SK-N-SH (cell line): Measurements from ENCODE around the gene SETD9. TPM values are rescaled to one million over a fixed set of nuclear protein-coding genes. Genes with fewer than 3 reads are reported as not detected.

Experiments
- CTCF ChIA-PET: fragments of 300-600, 350-600 bp; formaldehyde crosslinking; extraction: SDS; loops from one replicate; lab custom pipeline; 2021; lab: Yijun Ruan, JAX
- POLR2A ChIA-PET: fragments of 350-600 bp; sonication (Branson Sonifier 250); formaldehyde crosslinking; extraction: SDS; loops from one replicate; lab custom pipeline; 2020; ENCODE audit warnings: antibody characterized with exemption, inconsistent platforms; lab: Yijun Ruan, JAX
- DNase-seq: peaks from one replicate; pipeline ENCODE4 v3.0.0; 2012
- H2AFZ ChIP-seq: fragments of 200-600 bp; sonication (generic); 2 replicates; pipeline ENCODE4 v1.8.1; 2016; ENCODE audit warnings: antibody characterized with exemption, mild to moderate bottlenecking, low read depth
- H3F3A ChIP-seq: fragments of 200-600 bp; sonication (generic); replicated peaks from 2 replicates; pipeline ENCODE3; 2016; ENCODE audit warnings: antibody characterized with exemption, mild to moderate bottlenecking; ENCODE audit not compliant: insufficient read depth
- H3K27ac ChIP-seq, 2 experiments: fragments of 200-500 bp in 1 of 2; fragments of 200-600 bp in 1 of 2; sonication (Bioruptor generic) in 1 of 2; sonication (generic), shearing (Covaris generic) in 1 of 2; 2 replicates each; pipeline versions ENCODE4 v1.5.1 to v1.6.1; 2014 to 2016; ENCODE audit warnings: low read depth in 2 of 2, inconsistent platforms in 1 of 2, low read length in 1 of 2, mild to moderate bottlenecking in 1 of 2, mixed read lengths in 1 of 2
- H3K27me3 ChIP-seq: fragments of 200-600 bp; sonication (generic), shearing (Covaris generic); 2 replicates; pipeline ENCODE4 v1.6.1; 2016; ENCODE audit warnings: mixed run types; ENCODE audit not compliant: insufficient read depth
- H3K36me3 ChIP-seq, 2 experiments: fragments of 200-500 bp in 1 of 2; fragments of 200-600 bp in 1 of 2; sonication (Bioruptor generic) in 1 of 2; sonication (generic) in 1 of 2; replicated peaks in 1 of 2; 2 replicates each; pipeline versions ENCODE3 to v1.5.1; 2014 to 2016; ENCODE audit warnings: low read length in 1 of 2, mild to moderate bottlenecking in 1 of 2; ENCODE audit not compliant: insufficient read depth in 2 of 2, control insufficient read depth in 1 of 2
- H3K4me1 ChIP-seq, 2 experiments: fragments of 200-500 bp in 1 of 2; fragments of 200-600 bp in 1 of 2; sonication (Bioruptor generic) in 1 of 2; sonication (generic), shearing (Covaris generic) in 1 of 2; 2 replicates each; pipeline versions ENCODE4 v1.5.1 to v1.6.1; 2014 to 2016; ENCODE audit warnings: low read depth in 1 of 2, low read length in 1 of 2, mixed run types in 1 of 2; ENCODE audit not compliant: insufficient read depth in 2 of 2, control insufficient read depth in 1 of 2
- H3K4me2 ChIP-seq: fragments of 200-600 bp; sonication (generic), shearing (Covaris generic); 2 replicates; pipeline ENCODE4 v1.6.1; 2017; ENCODE audit warnings: mixed run types
- H3K4me3 ChIP-seq, 2 experiments: fragments of 200-500 bp in 1 of 2; fragments of 200-600 bp in 1 of 2; sonication (Bioruptor generic) in 1 of 2; sonication (generic), shearing (Covaris generic) in 1 of 2; 2 replicates each; pipeline versions ENCODE4 v1.5.1 to v1.8.1; 2014 to 2016; ENCODE audit warnings: low read depth in 2 of 2, inconsistent platforms in 1 of 2, low read length in 1 of 2, mild to moderate bottlenecking in 1 of 2, mixed read lengths in 1 of 2, moderate library complexity in 1 of 2
- H3K79me2 ChIP-seq: fragments of 200-600 bp; sonication (generic); 2 replicates; pipeline ENCODE4 v1.8.1; 2017; ENCODE audit warnings: mild to moderate bottlenecking; ENCODE audit not compliant: insufficient read depth
- H3K9ac ChIP-seq: fragments of 200-600 bp; sonication (generic); 2 replicates; pipeline ENCODE4 v1.6.1; 2017; ENCODE audit warnings: mixed run types
- H3K9me2 ChIP-seq: fragments of 200-600 bp; sonication (generic); 2 replicates; pipeline ENCODE4 v1.6.1; 2017; ENCODE audit warnings: mixed run types
- H3K9me3 ChIP-seq: fragments of 200-600 bp; sonication (generic); 2 replicates; pipeline ENCODE4 v1.6.1; 2017; ENCODE audit warnings: mixed run types, mild to moderate bottlenecking, moderate library complexity
- H4K20me1 ChIP-seq: fragments of 200-600 bp; sonication (generic); 2 replicates; pipeline ENCODE4 v1.6.1; 2017; ENCODE audit warnings: mild to moderate bottlenecking, mixed run types; ENCODE audit not compliant: insufficient read depth
- CHD2 ChIP-seq: fragments of 150-350 bp; IDR thresholded peaks from 2 replicates; pipeline ENCODE4 v1.6.1; 2018; ENCODE audit warnings: low read length; ENCODE audit not compliant: partially characterized antibody
- FOSL2 ChIP-seq: IDR thresholded peaks from 2 replicates; pipeline ENCODE4 v1.4.0; 2012; ENCODE audit warnings: low read depth, mild to moderate bottlenecking, moderate library complexity, borderline replicate concordance
- FOXM1 ChIP-seq: IDR thresholded peaks from 2 replicates; pipeline ENCODE4 v1.4.0; 2012; ENCODE audit warnings: low read depth, mild to moderate bottlenecking
- GATA2 ChIP-seq: sonication (generic); formaldehyde crosslinking; IDR thresholded peaks from 2 replicates; pipeline ENCODE4 v1.5.0; 2020; ENCODE audit warnings: mild to moderate bottlenecking, missing genetic modification reagents
- JUND ChIP-seq: IDR thresholded peaks from 2 replicates; pipeline ENCODE4 v1.4.0; 2012
- MEF2A ChIP-seq: IDR thresholded peaks from 2 replicates; pipeline ENCODE4 v1.4.0; 2012; ENCODE audit warnings: low read depth, borderline replicate concordance
- MXI1 ChIP-seq: IDR thresholded peaks from 2 replicates; pipeline ENCODE4 v1.6.1; 2012; ENCODE audit warnings: mild to moderate bottlenecking, low read depth, low read length, improper control_type of control experiment
- POLR2AphosphoS5 ChIP-seq: IDR thresholded peaks from 2 replicates; pipeline ENCODE4 v1.6.1; 2012; ENCODE audit warnings: low read depth, low read length
- RFX5 ChIP-seq: IDR thresholded peaks from 2 replicates; pipeline ENCODE4 v1.6.1; 2012; ENCODE audit warnings: mild to moderate bottlenecking, improper control_type of control experiment, low read length
- SIN3A ChIP-seq: IDR thresholded peaks from 2 replicates; pipeline ENCODE4 v1.6.1; 2012; ENCODE audit warnings: low read depth, mild to moderate bottlenecking, low read length, moderate library complexity, borderline replicate concordance
- TAF1 ChIP-seq: IDR thresholded peaks from 2 replicates; pipeline ENCODE4 v1.6.1; 2012; ENCODE audit warnings: low read depth, mild to moderate bottlenecking, low read length, moderate library complexity, borderline replicate concordance
- WGBS: methylation state at CpG from one replicate; pipeline ENCODE4 v1.1.6; 2017; ENCODE audit warnings: low lambda C conversion rate; 5-methylcytosine and 5-hydroxymethylcytosine counted together
- polyA plus RNA-seq, 3 experiments: library from polyadenylated mRNA; depleted of rRNA; stranded (reverse); fragments of >200 nt; gene quantifications; 2 replicates each; pipeline ENCODE4 v1.2.3, GENCODE V29; 2012
- TF ChIP-seq, protein P1 (sequence below): fragments of 200-600 bp; sonication (generic); IDR thresholded peaks from 2 replicates; pipeline ENCODE4 v1.6.1; 2017; ENCODE audit warnings: antibody characterized with exemption, mild to moderate bottlenecking, moderate library complexity
- TF ChIP-seq, protein P2 (sequence below): IDR thresholded peaks from 2 replicates; pipeline ENCODE4; 2012
- TF ChIP-seq, protein P3 (sequence below): IDR thresholded peaks from 2 replicates; pipeline ENCODE4 v1.4.0; 2012; ENCODE audit warnings: low read depth, borderline replicate concordance

The SETD9 gene
- polyA plus RNA-seq, 1 of the 3 experiments (the other 2 are of a cell fraction) = 12.2 TPM

DNA sequence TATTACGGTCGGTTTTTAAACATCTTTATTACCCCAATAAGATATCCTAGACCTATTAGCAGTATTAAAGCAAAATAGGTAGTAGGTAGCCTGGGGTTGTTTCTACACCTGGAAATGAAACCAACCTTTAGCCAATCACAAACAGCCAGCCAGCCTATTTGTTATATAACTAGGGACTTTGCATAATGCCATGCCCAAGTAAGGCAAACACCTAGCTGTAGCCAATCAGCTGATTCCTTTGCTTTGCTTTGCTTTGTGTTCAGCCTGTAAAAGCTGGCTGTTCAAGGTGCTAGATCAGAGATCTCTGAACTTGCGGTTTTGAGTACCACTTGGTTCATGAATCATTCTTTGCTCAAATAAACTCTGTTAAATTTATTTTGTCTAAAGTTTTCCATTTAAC lies 46.5 kb upstream of the SETD9 start:
- Histone ChIP-seq H3K27me3 (no peaks in the 10 kb centered on the region), H3K79me2 (peaks cover 2% of the 10 kb centered on the region; the same call in 1 of the 2 replicates), H3K9ac (no peak overlapping the region), H3K4me2 (no peak overlapping the region), H3K4me3 (no peak overlapping the region), H3K9me2 (no peaks in the 10 kb centered on the region), H3K27ac (peak overlapping the region in 1 of 2 experiments; percentile 43; a peak in 2 of 4 replicates), H3K36me3 (peaks cover 63 to 68% of the 10 kb centered on the region in 2 experiments), H3K4me1 (peaks cover 0 to 4% of the 10 kb centered on the region in 2 experiments; a peak in 2 of 4 replicates), H2AFZ (no peak overlapping the region), H4K20me1 (no peaks in the 10 kb centered on the region; the same call in 1 of the 2 replicates), H3F3A (peaks cover 3% of the 10 kb centered on the region), H3K9me3 (no peaks in the 10 kb centered on the region)
- no peak for TF ChIP-seq JUND
- TF ChIP-seq, protein P1, sequence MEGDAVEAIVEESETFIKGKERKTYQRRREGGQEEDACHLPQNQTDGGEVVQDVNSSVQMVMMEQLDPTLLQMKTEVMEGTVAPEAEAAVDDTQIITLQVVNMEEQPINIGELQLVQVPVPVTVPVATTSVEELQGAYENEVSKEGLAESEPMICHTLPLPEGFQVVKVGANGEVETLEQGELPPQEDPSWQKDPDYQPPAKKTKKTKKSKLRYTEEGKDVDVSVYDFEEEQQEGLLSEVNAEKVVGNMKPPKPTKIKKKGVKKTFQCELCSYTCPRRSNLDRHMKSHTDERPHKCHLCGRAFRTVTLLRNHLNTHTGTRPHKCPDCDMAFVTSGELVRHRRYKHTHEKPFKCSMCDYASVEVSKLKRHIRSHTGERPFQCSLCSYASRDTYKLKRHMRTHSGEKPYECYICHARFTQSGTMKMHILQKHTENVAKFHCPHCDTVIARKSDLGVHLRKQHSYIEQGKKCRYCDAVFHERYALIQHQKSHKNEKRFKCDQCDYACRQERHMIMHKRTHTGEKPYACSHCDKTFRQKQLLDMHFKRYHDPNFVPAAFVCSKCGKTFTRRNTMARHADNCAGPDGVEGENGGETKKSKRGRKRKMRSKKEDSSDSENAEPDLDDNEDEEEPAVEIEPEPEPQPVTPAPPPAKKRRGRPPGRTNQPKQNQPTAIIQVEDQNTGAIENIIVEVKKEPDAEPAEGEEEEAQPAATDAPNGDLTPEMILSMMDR = no peak
- TF ChIP-seq, protein P2, sequence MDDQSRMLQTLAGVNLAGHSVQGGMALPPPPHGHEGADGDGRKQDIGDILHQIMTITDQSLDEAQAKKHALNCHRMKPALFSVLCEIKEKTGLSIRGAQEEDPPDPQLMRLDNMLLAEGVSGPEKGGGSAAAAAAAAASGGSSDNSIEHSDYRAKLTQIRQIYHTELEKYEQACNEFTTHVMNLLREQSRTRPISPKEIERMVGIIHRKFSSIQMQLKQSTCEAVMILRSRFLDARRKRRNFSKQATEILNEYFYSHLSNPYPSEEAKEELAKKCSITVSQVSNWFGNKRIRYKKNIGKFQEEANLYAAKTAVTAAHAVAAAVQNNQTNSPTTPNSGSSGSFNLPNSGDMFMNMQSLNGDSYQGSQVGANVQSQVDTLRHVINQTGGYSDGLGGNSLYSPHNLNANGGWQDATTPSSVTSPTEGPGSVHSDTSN = no peak
- CTCF ChIA-PET = interaction anchor here (1.3 to 1.6 kb wide), 2 partner anchors 37 to 593 kb away, joined by 3 read pairs; no protein-coding TSS in a partner anchor
- POLR2A ChIA-PET = no interaction called here
- no peak for DNase-seq
- 97% methylated on average over 3 of the region's 3 CpGs for WGBS

DNA sequence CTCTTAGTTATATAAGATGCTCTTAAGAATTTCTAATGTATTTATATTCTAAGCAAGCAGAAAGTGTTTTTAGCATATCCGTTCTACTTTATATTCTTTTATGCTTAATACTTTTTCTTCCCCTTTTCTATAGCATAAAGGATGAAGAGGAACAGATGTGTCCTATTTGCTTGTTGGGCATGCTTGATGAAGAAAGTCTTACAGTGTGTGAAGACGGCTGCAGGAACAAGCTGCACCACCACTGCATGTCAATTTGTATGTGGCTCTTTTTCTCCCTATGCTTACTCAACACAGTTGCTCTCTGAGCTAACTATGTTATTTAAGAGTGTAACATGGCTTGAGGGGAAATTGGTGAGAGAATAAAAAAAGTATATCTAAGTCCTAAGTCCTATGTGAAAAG lies 37.6 kb upstream of the SETD9 start:
- no peak for TF ChIP-seq RFX5
- TF ChIP-seq GATA2 = no peak
- no peak for TF ChIP-seq CHD2
- TF ChIP-seq MEF2A = no peak
- TF ChIP-seq POLR2AphosphoS5 = no peak
- TF ChIP-seq, protein P3, sequence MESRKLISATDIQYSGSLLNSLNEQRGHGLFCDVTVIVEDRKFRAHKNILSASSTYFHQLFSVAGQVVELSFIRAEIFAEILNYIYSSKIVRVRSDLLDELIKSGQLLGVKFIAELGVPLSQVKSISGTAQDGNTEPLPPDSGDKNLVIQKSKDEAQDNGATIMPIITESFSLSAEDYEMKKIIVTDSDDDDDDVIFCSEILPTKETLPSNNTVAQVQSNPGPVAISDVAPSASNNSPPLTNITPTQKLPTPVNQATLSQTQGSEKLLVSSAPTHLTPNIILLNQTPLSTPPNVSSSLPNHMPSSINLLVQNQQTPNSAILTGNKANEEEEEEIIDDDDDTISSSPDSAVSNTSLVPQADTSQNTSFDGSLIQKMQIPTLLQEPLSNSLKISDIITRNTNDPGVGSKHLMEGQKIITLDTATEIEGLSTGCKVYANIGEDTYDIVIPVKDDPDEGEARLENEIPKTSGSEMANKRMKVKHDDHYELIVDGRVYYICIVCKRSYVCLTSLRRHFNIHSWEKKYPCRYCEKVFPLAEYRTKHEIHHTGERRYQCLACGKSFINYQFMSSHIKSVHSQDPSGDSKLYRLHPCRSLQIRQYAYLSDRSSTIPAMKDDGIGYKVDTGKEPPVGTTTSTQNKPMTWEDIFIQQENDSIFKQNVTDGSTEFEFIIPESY = no peak
- no peak for TF ChIP-seq MXI1
- TF ChIP-seq FOSL2 = no peak
- no peak for TF ChIP-seq TAF1
- no peak for TF ChIP-seq SIN3A
- TF ChIP-seq FOXM1 = no peak
- H3K4me2 ChIP-seq = no peak overlapping the region
- H3K9ac ChIP-seq = no peak overlapping the region
- H3K4me1 ChIP-seq = no peaks in the 10 kb centered on the region; a peak in 2 of 4 replicates
- CTCF ChIA-PET = no interaction called here
- no peaks in the 10 kb centered on the region for H3K9me2 ChIP-seq
- 94% methylated on average over 2 of the region's 2 CpGs for WGBS
- POLR2A ChIA-PET = no interaction called here
- H3K27me3 ChIP-seq = no peaks in the 10 kb centered on the region
- H2AFZ ChIP-seq = no peak overlapping the region
- no peaks in the 10 kb centered on the region for H4K20me1 ChIP-seq
- H3K79me2 ChIP-seq = no peaks in the 10 kb centered on the region
- H3K9me3 ChIP-seq = no peaks in the 10 kb centered on the region
- H3K27ac ChIP-seq = no peak overlapping the region
- peaks cover 3% of the 10 kb centered on the region for H3F3A ChIP-seq
- H3K4me3 ChIP-seq = no peak overlapping the region
- no peak for DNase-seq
- peaks cover 73 to 88% of the 10 kb centered on the region in 2 experiments for H3K36me3 ChIP-seq
